ENCODE measurements around the gene WTAP.

Gene WTAP

DNA sequence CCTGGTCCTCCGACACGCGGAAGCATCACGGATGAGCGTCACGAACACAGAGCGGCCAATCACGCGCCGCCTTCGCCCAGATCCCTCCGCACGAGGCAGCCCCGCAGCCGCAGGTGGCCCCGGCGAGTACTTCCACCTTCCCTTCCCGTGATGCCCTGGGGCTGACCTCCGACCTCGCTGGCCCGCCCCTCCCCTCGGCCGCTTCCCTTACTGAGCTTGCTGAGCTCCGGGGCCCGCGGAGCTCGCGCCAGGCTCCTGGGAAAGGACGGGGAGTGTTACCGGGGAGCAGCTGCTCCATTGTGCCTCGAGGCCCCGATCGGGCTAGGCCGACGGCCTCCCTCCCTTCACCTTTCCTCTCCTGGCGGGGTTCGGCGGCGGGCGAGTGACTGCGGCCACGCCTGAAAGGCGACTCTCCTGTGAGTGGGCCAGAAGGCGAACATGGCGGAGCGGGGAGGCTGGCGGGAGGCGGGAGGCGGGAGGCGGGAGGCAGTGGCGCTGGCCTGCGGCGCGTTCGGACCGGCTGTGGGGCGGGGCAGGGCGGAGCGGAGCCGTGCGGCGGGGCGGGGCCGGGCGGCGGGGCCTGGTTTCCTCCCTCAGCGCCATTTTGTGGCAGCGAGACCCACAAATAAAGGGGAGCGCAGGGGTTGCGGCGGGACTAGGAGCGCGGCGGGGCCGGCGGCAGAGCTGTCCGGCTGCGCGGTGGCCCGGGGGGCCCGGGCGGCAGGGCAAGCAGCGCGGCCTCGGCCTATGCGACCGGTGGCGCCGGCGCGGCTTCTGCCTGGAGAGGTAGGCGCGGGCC is at the start of gene WTAP:
Gene WTAP, plus strand, starts transcription at position 589 of the 799 bp plus-strand sequence. CDS start 8,760 bp downstream, outside the sequence.
- Histone ChIP-seq H3K9me3 (ENCODE audit: control insufficient read depth, low read length) (no peaks in the 10 kb centered on the region), H3K27ac (peak within 1 kb of the TSS; percentile 94), H3K4me1 (peaks cover 8% of the 10 kb centered on the region), H2AFZ (peak within 1 kb of the TSS; percentile 93), H3K27me3 (ENCODE audit: control insufficient read depth, insufficient read depth, low read length) (no peaks in the 10 kb centered on the region), H3K9ac (peak within 1 kb of the TSS; percentile 92), H3K36me3 (ENCODE audit: control insufficient read depth, insufficient read depth, low read length) (no peaks in the 10 kb centered on the region), H3K79me2 (peaks cover 55% of the 10 kb centered on the region), H3K4me3 (ENCODE audit: low read depth, low read length) (peak within 1 kb of the TSS; percentile 91), H3K4me2 (ENCODE audit: low read length) (peak within 1 kb of the TSS; percentile 79)
- TF ChIP-seq, protein P1, sequence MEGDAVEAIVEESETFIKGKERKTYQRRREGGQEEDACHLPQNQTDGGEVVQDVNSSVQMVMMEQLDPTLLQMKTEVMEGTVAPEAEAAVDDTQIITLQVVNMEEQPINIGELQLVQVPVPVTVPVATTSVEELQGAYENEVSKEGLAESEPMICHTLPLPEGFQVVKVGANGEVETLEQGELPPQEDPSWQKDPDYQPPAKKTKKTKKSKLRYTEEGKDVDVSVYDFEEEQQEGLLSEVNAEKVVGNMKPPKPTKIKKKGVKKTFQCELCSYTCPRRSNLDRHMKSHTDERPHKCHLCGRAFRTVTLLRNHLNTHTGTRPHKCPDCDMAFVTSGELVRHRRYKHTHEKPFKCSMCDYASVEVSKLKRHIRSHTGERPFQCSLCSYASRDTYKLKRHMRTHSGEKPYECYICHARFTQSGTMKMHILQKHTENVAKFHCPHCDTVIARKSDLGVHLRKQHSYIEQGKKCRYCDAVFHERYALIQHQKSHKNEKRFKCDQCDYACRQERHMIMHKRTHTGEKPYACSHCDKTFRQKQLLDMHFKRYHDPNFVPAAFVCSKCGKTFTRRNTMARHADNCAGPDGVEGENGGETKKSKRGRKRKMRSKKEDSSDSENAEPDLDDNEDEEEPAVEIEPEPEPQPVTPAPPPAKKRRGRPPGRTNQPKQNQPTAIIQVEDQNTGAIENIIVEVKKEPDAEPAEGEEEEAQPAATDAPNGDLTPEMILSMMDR (IDR thresholded peaks at IDR 0.05), result no peak

DNA sequence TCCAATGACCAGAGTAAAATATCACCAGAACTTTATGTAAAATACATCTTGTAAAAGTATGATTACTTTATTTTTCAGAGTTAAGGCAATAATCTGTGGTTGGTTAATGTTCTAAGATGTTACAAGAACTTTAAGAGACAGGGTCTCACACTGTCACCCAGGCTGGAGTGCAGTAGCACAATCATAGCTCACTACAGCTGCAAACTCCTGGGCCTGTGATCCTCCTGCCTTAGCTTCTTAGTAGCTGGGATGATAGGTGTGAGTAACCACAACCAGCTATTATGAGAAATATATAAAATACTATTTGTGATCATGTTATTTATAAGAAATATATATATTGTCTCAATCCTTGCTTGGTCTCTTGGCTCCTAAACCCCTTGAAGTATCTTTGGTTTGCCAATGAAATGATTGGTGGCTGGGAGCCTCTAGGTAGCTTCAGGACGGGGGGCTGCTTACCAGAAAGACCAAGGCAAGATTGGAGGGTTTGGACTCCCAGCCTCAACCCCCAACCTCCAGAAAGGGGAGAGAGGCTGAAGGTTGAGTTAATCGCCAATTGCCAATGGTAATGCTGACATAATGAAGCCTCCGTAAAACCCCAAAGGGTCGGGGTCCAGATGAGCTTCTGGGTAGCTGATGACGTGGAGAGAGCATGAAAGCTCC is 49.7 kb upstream of the WTAP start:
- Histone ChIP-seq H2AFZ (no peak overlapping the region), H3K36me3 (ENCODE audit: control insufficient read depth, insufficient read depth, low read length) (no peaks in the 10 kb centered on the region), H3K4me3 (ENCODE audit: low read depth, low read length) (no peak overlapping the region), H3K4me2 (ENCODE audit: low read length) (no peak overlapping the region), H3K27ac (no peak overlapping the region), H3K79me2 (peaks cover 3% of the 10 kb centered on the region), H3K4me1 (no peaks in the 10 kb centered on the region), H3K9ac (no peak overlapping the region), H3K27me3 (ENCODE audit: control insufficient read depth, insufficient read depth, low read length) (no peaks in the 10 kb centered on the region), H3K9me3 (ENCODE audit: control insufficient read depth, low read length) (no peaks in the 10 kb centered on the region)
- TF ChIP-seq, protein P1 (IDR thresholded peaks at IDR 0.05), result no peak

DNA sequence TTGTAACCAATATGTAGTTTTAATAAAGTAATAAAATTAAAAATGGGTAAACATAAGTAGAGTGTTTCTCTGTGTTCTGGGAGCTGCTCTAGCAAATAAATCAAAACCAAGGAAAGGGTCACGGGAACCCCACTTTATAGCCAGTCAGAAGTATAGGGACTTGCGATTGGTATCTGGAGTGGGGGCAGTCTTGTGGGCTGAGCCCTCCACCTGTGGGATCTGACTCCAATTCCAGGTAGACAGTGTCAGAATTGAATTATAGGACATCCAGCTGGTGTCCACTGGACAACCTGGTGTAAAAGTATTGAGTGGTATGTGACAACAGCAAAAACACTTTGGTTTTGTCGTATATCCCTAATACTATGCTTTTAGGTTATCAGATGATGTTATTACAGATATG is 48.7 kb upstream of the WTAP start:
- Histone ChIP-seq H2AFZ (no peak overlapping the region), H3K27me3 (ENCODE audit: control insufficient read depth, insufficient read depth, low read length) (no peaks in the 10 kb centered on the region), H3K36me3 (ENCODE audit: control insufficient read depth, insufficient read depth, low read length) (no peaks in the 10 kb centered on the region), H3K79me2 (peaks cover 1% of the 10 kb centered on the region), H3K4me2 (ENCODE audit: low read length) (no peak overlapping the region), H3K9ac (no peak overlapping the region), H3K27ac (no peak overlapping the region), H3K9me3 (ENCODE audit: control insufficient read depth, low read length) (no peaks in the 10 kb centered on the region), H3K4me1 (no peaks in the 10 kb centered on the region), H3K4me3 (ENCODE audit: low read depth, low read length) (no peak overlapping the region)
- TF ChIP-seq, protein P1 (IDR thresholded peaks at IDR 0.05), result no peak

DNA sequence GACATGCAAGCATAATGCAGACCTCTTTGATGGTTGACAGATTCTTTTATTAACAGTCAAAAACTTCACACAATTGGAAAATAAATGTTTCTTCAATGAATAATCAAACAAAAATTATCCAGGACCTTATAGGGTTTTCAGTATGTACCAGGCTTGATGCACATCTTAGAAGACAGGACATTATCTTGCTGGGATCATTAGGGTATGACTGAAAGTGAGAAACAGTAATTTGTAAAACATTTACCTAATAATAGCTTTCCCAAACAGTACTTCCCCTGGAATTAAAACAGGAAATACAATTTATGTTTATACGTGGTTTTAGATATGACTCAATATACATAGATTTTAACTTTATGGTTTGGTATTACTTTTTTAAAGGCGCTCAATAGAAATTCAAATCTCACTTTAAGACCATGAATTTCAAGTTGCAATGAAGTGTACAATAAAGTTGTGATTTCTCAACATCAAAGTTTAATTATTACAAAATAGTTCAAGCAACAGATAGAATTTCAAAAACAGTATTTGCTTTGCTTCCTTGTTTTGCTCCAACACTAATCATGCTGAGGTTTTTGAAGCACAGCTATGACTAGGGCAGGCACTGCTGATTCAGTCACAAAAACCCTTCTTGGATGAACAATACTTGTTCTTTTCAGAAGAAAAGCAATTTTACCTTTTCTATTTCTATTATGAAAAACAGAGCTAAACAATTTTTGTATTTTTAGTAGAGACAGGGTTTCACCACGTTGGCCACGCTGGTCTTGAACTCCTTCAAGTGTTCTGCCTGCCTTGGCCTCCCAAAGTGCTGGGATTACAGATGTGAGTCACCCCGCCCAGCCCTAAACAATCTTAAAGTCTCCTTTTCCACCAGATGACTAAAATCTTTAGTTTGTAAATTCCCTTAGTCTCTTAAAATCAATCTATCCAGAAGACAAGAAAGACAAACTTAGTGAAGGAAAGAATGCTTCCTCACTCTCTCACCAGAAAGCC is 47.9 kb upstream of the WTAP start:
- H3K36me3 ChIP-seq (ENCODE audit: control insufficient read depth, insufficient read depth, low read length), result no peaks in the 10 kb centered on the region
- no peaks in the 10 kb centered on the region for H3K79me2 ChIP-seq
- no peaks in the 10 kb centered on the region for H3K4me1 ChIP-seq
- H3K4me2 ChIP-seq (ENCODE audit: low read length), result no peak overlapping the region
- H3K9me3 ChIP-seq (ENCODE audit: control insufficient read depth, low read length), result no peaks in the 10 kb centered on the region
- no peak overlapping the region for H3K27ac ChIP-seq
- H3K4me3 ChIP-seq (ENCODE audit: low read depth, low read length), result no peak overlapping the region
- TF ChIP-seq, protein P1 (IDR thresholded peaks at IDR 0.05), result no peak
- H2AFZ ChIP-seq, result no peak overlapping the region
- no peak overlapping the region for H3K9ac ChIP-seq
- no peaks in the 10 kb centered on the region for H3K27me3 ChIP-seq (ENCODE audit: control insufficient read depth, insufficient read depth, low read length)

All from parathyroid adenoma (tissue), 2 donors.